B cell (primary cell): Measurements from ENCODE around the gene MNX1. TPM values are rescaled to one million over a fixed set of nuclear protein-coding genes. Genes with fewer than 3 reads are reported as not detected.

Experiments
- ATAC-seq: fragments of 200-7000 bp; cut with Tn5 transposase; one replicate; pipeline ENCODE4 v1.10.0; 2021; ENCODE audit warnings: low read depth, mild to moderate bottlenecking, moderate number of reproducible peaks, moderate library complexity
- CTCF ChIA-PET: fragments of 350-600 bp; sonication (Branson Sonifier 250); formaldehyde crosslinking; loops from one replicate; lab custom pipeline; 2021; ENCODE audit warnings: antibody characterized with exemption, inconsistent platforms; lab: Charles Lee
- POLR2A ChIA-PET: fragments of 350-600 bp; sonication (Branson Sonifier 250); formaldehyde crosslinking; loops from one replicate; lab custom pipeline; 2021; ENCODE audit warnings: antibody characterized with exemption; lab: Charles Lee
- DNase-seq: peaks from one replicate; pipeline ENCODE4 v3.0.0; 2013
- H2AFZ ChIP-seq: 2 replicates; pipeline ENCODE4 v1.6.1; 2012; ENCODE audit warnings: mild to moderate bottlenecking, low read depth, low read length; ENCODE audit not compliant: insufficient read depth, poor library complexity, severe bottlenecking
- H3K27ac ChIP-seq, 2 donors: 1 replicate in 1 of 2; 2 replicates in 1 of 2; pipeline ENCODE4 v1.5.1; 2012 to 2013; ENCODE audit warnings: low read length in 2 of 2, mild to moderate bottlenecking in 2 of 2, moderate library complexity in 1 of 2
- H3K27me3 ChIP-seq, 4 experiments: fragments of 200-600 bp in 1 of 4; sonication (generic) in 1 of 4; replicated peaks in 1 of 4; 1 replicate in 2 of 4; 2 replicates in 2 of 4; pipeline versions ENCODE4 v1.6.1 to v1.7.0; 2013 to 2016; ENCODE audit warnings: low read length in 3 of 4, mild to moderate bottlenecking in 2 of 4, mixed read lengths in 1 of 4, moderate library complexity in 1 of 4; ENCODE audit not compliant: insufficient read depth in 4 of 4, control insufficient read depth in 3 of 4; ENCODE audit errors: control extremely low read depth in 1 of 4
- H3K36me3 ChIP-seq, 2 experiments: replicated peaks in 1 of 2; 1 replicate in 1 of 2; 2 replicates in 1 of 2; pipeline versions ENCODE4 v1.6.1 to v1.7.1; 2013; ENCODE audit warnings: low read length in 1 of 2; ENCODE audit not compliant: insufficient read depth in 2 of 2, control insufficient read depth in 1 of 2; ENCODE audit errors: control extremely low read depth in 1 of 2, extremely low read depth in 1 of 2
- H3K4me1 ChIP-seq, 2 donors: fragments of 200-600 bp in 1 of 2; sonication (generic) in 1 of 2; 1 replicate in 1 of 2; 2 replicates in 1 of 2; pipeline versions ENCODE4 v1.5.1 to v1.6.1; 2013 to 2017; ENCODE audit warnings: low read length in 2 of 2; ENCODE audit not compliant: control insufficient read depth in 2 of 2, insufficient read depth in 2 of 2
- H3K4me2 ChIP-seq: replicated peaks from 2 replicates; pipeline ENCODE3; 2012; ENCODE audit warnings: mild to moderate bottlenecking, low read depth, low read length; ENCODE audit not compliant: poor library complexity, severe bottlenecking
- H3K4me3 ChIP-seq, 5 experiments: fragments of 200-600 bp in 1 of 5; sonication (generic) in 1 of 5; 1 replicate in 3 of 5; 2 replicates in 2 of 5; pipeline versions ENCODE4 v1.5.1 to v1.7.0; 2011 to 2016; ENCODE audit warnings: low read length in 4 of 5, mild to moderate bottlenecking in 4 of 5, low read depth in 2 of 5, control low read depth in 1 of 5, moderate library complexity in 1 of 5; ENCODE audit not compliant: insufficient read depth in 1 of 5; ENCODE audit errors: control extremely low read depth in 1 of 5, extremely low read depth in 1 of 5
- H3K79me2 ChIP-seq: fragments of 200-600 bp; sonication (generic); one replicate; pipeline ENCODE4 v1.6.0; 2016; ENCODE audit warnings: low read length; ENCODE audit not compliant: control insufficient read depth, insufficient read depth
- H3K9ac ChIP-seq: fragments of 200-600 bp; sonication (generic); 2 replicates; pipeline ENCODE4 v1.6.1; 2017; ENCODE audit warnings: mild to moderate bottlenecking, low read length, moderate library complexity
- H3K9me3 ChIP-seq, 3 donors: one replicate each; pipeline versions ENCODE4 v1.6.1 to v1.7.1; 2013; ENCODE audit warnings: low read length in 2 of 3; ENCODE audit not compliant: control insufficient read depth in 2 of 3, insufficient read depth in 1 of 3; ENCODE audit errors: control extremely low read depth in 1 of 3
- H4K20me1 ChIP-seq: 2 replicates; pipeline ENCODE4 v1.6.0; 2012; ENCODE audit warnings: mild to moderate bottlenecking, low read length; ENCODE audit not compliant: insufficient read depth, control insufficient read depth, poor library complexity, severe bottlenecking
- H3K27ac Mint-ChIP-seq: one replicate; pipeline ENCODE4 v1.8.0; 2021; ENCODE audit warnings: mixed read lengths
- H3K27me3 Mint-ChIP-seq: one replicate; pipeline ENCODE4 v1.8.0; 2021; ENCODE audit warnings: mixed read lengths
- H3K4me1 Mint-ChIP-seq: one replicate; pipeline ENCODE4 v1.8.0; 2021; ENCODE audit warnings: mixed read lengths
- H3K4me3 Mint-ChIP-seq: one replicate; pipeline ENCODE4 v1.8.0; 2021; ENCODE audit warnings: mixed read lengths
- H3K9me3 Mint-ChIP-seq: one replicate; pipeline ENCODE4 v1.8.0; 2022; ENCODE audit warnings: mixed read lengths; ENCODE audit not compliant: insufficient read depth
- EZH2 ChIP-seq: IDR thresholded peaks from 2 replicates; pipeline ENCODE4 v1.6.1; 2012; ENCODE audit warnings: borderline replicate concordance, low read depth, mild to moderate bottlenecking, moderate library complexity, low read length; ENCODE audit not compliant: insufficient read depth, poor library complexity, severe bottlenecking
- WGBS: methylation state at CpG from one replicate; pipeline ENCODE4 v1.1.5; 2013; ENCODE audit warnings: missing lambda C conversion rate; ENCODE audit not compliant: insufficient coverage; 5-methylcytosine and 5-hydroxymethylcytosine counted together
- intact Hi-C: fragments of 100-400 bp; cut with micrococcal nuclease; formaldehyde crosslinking; loops from one replicate; pipeline ENCODE4 v1.10.0; 2022
- polyA plus RNA-seq: library from polyadenylated mRNA; depleted of rRNA; stranded (reverse); fragments of >200 nt; gene quantifications from 2 replicates; pipeline ENCODE4 v1.2.3, GENCODE V29; 2012
- total RNA-seq, 2 donors: library from RNA; stranded (reverse); fragments of 120-200 nt in 1 of 2; gene quantifications; 1 replicate in 1 of 2; 2 replicates in 1 of 2; pipeline versions ENCODE4 v1.2.3 to v1.2.4, GENCODE V29; 2013 to 2022
- TF ChIP-seq, protein P1 (sequence below): fragments of 200-600 bp; IDR thresholded peaks from one replicate; pipeline ENCODE4 v1.8.0; 2022; ENCODE audit warnings: antibody characterized with exemption, mild to moderate bottlenecking

The MNX1 gene
- total and polyA plus RNA-seq, 2 donors (not counting 1 experiment from before 2014, with no cell fraction given): not detected

DNA sequence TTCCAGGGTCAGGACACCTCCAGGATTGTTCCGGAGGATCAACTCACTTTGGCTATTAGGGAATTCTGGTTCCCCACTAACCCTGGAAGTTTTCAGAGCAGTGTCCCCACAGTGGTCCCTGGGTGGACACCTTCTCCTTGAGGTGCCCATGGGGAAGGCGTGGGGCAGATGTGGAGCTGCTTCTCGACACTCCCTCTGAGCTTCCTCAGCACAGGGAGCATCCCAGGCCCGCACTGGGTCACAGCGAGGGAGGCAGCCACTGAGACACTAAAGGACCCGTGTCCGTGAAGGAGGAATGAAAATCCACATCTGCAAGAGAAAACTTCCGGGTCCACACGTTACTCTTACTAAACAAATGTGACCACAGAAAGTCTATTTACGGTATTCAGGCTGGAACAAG lies 48.2 kb upstream of the MNX1 start:
- Mint-ChIP-seq H3K27me3 (peaks cover 25% of the 10 kb centered on the region), H3K9me3 (peaks cover 10% of the 10 kb centered on the region), H3K27ac (no peak overlapping the region), H3K4me3 (no peak overlapping the region), H3K4me1 (no peaks in the 10 kb centered on the region)
- Histone ChIP-seq H3K4me3 (no peak overlapping the region), H3K36me3 (no peaks in the 10 kb centered on the region), H3K79me2 (no peaks in the 10 kb centered on the region), H2AFZ (no peak overlapping the region), H3K4me2 (no peak overlapping the region), H3K4me1 (no peaks in the 10 kb centered on the region), H3K9me3 (peaks cover 0 to 24% (median 0%) of the 10 kb centered on the region in 3 donors), H3K27ac (no peak overlapping the region), H4K20me1 (no peaks in the 10 kb centered on the region), H3K9ac (no peak overlapping the region), H3K27me3 (peaks cover 0 to 12% (median 0%) of the 10 kb centered on the region in 4 experiments)
- TF ChIP-seq, protein P1, sequence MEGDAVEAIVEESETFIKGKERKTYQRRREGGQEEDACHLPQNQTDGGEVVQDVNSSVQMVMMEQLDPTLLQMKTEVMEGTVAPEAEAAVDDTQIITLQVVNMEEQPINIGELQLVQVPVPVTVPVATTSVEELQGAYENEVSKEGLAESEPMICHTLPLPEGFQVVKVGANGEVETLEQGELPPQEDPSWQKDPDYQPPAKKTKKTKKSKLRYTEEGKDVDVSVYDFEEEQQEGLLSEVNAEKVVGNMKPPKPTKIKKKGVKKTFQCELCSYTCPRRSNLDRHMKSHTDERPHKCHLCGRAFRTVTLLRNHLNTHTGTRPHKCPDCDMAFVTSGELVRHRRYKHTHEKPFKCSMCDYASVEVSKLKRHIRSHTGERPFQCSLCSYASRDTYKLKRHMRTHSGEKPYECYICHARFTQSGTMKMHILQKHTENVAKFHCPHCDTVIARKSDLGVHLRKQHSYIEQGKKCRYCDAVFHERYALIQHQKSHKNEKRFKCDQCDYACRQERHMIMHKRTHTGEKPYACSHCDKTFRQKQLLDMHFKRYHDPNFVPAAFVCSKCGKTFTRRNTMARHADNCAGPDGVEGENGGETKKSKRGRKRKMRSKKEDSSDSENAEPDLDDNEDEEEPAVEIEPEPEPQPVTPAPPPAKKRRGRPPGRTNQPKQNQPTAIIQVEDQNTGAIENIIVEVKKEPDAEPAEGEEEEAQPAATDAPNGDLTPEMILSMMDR: no peak
- no peak for TF ChIP-seq EZH2
- ATAC-seq (no peak), DNase-seq (no peak)
- ChIA-PET POLR2A (no interaction called here), CTCF (no interaction called here)
- 93% methylated on average over 7 of the region's 10 CpGs for WGBS
- intact Hi-C loops: no loop called here

DNA sequence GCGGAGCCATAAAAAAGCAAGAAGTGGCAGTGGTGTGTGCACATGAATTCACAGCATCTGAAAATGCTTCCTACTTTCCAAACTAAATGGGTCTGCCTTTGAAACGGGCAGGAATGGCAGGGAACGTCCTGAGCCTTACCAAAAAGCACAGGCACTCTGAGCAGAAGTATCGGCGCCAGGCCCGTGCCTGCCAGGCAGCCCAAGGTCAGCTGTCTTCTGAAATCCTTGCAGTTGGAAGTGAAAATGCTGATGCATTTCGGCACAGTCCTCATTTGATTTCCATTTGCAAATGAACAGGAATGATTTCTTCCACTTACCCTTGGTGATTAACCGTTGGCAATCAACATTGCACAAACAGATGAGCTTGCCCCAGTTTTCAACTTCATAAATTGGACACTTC lies 47.6 kb upstream of the MNX1 start:
- H3K36me3 ChIP-seq: no peaks in the 10 kb centered on the region
- no peak overlapping the region for H3K9ac ChIP-seq
- intact Hi-C loops: no loop called here
- WGBS: 82% methylated on average over 8 of the region's 8 CpGs
- no peaks in the 10 kb centered on the region for H4K20me1 ChIP-seq
- peaks cover 10% of the 10 kb centered on the region for H3K9me3 Mint-ChIP-seq
- no peak for DNase-seq
- no peak overlapping the region for H3K4me3 ChIP-seq
- H3K27me3 ChIP-seq: peaks cover 0 to 12% (median 0%) of the 10 kb centered on the region in 4 experiments
- H3K27ac ChIP-seq: no peak overlapping the region
- H3K27me3 Mint-ChIP-seq: peaks cover 28% of the 10 kb centered on the region
- no peak overlapping the region for H3K4me2 ChIP-seq
- ChIA-PET POLR2A (no interaction called here), CTCF (no interaction called here)
- no peak overlapping the region for H3K27ac Mint-ChIP-seq
- H3K4me1 Mint-ChIP-seq: no peaks in the 10 kb centered on the region
- H3K79me2 ChIP-seq: no peaks in the 10 kb centered on the region
- TF ChIP-seq, protein P1: no peak
- no peak for TF ChIP-seq EZH2
- H3K4me1 ChIP-seq: no peaks in the 10 kb centered on the region
- peaks cover 0 to 23% (median 0%) of the 10 kb centered on the region in 3 donors for H3K9me3 ChIP-seq
- no peak for ATAC-seq
- no peak overlapping the region for H3K4me3 Mint-ChIP-seq
- no peak overlapping the region for H2AFZ ChIP-seq
